Heart left ventricle (tissue), 16 donors: ENCODE measurements around the gene ZACN. TPM values are rescaled to one million over a fixed set of nuclear protein-coding genes. Genes with fewer than 3 reads are reported as not detected.

Source experiments
- ATAC-seq, 4 donors: fragments of 200-7000 bp; cut with Tn5 transposase; one replicate each; pipeline ENCODE4 v1.9.1; 2020 to 2022; ENCODE audit warnings: moderate library complexity in 4 of 4, mild to moderate bottlenecking in 3 of 4, moderate number of reproducible peaks in 1 of 4
- DNase-seq, 5 donors: peaks; one replicate each; pipeline ENCODE4 v3.0.0-alpha.2; 2020
- H3K27ac ChIP-seq, 12 donors: fragments of 200-600 bp; sonication (generic) in 4 of 12; one replicate each; pipeline versions ENCODE4 v1.5.0 to v1.8.0; 2016 to 2022; ENCODE audit warnings: mild to moderate bottlenecking in 2 of 12
- H3K27me3 ChIP-seq, 9 donors: fragments of 200-600 bp; sonication (generic) in 2 of 9; one replicate each; pipeline versions ENCODE4 v1.5.1 to v1.8.0; 2016 to 2022; ENCODE audit warnings: mild to moderate bottlenecking in 3 of 9
- H3K36me3 ChIP-seq, 9 donors: fragments of 200-600 bp; sonication (generic) in 2 of 9; one replicate each; pipeline versions ENCODE4 v1.5.0 to v1.8.0; 2018 to 2022; ENCODE audit warnings: mild to moderate bottlenecking in 2 of 9
- H3K4me1 ChIP-seq, 12 donors: fragments of 200-600 bp; sonication (generic) in 4 of 12; one replicate each; pipeline versions ENCODE4 v1.5.0 to v1.8.0; 2016 to 2022; ENCODE audit warnings: mild to moderate bottlenecking in 3 of 12
- H3K4me3 ChIP-seq, 12 donors: fragments of 200-600 bp; sonication (generic) in 4 of 12; one replicate each; pipeline versions ENCODE4 v1.5.0 to v1.8.0; 2017 to 2022; ENCODE audit warnings: mild to moderate bottlenecking in 9 of 12, moderate library complexity in 4 of 12
- H3K9me3 ChIP-seq, 12 donors: fragments of 200-600 bp; sonication (generic) in 4 of 12; one replicate each; pipeline versions ENCODE4 v1.5.0 to v1.8.0; 2016 to 2022; ENCODE audit warnings: mild to moderate bottlenecking in 1 of 12
- POLR2A ChIP-seq, 2 donors: fragments of 450-650 bp; IDR thresholded peaks; one replicate each; pipeline ENCODE4 v1.6.1; 2017; ENCODE audit warnings: antibody characterized with exemption in 2 of 2, mild to moderate bottlenecking in 2 of 2, moderate library complexity in 2 of 2
- WGBS, 4 donors: extraction: QIAGEN DNeasy Blood & Tissue Kit in 2 of 4; methylation state at CpG; one replicate each; pipeline versions ENCODE4 v1.1.5 to v1.1.7; 2013 to 2018; 5-methylcytosine and 5-hydroxymethylcytosine counted together
- intact Hi-C, 10 donors: fragments of 100-400 bp; cut with DNase I; formaldehyde crosslinking; loops; one replicate each; pipeline versions ENCODE4 v1.11.1 to v1.14.2; 2022
- polyA plus RNA-seq, 2 donors: library from polyadenylated mRNA; stranded (reverse); fragments of 200-250 nt; gene quantifications; one replicate each; pipeline ENCODE4 v1.2.3, GENCODE V29; 2013
- total RNA-seq, 9 donors: library from RNA; depleted of rRNA in 2 of 9; stranded (reverse); fragments of >200 nt in 2 of 9; fragmentation: NEBNext Ultra II Directional in 3 of 9; extraction: Animal tissue kit (Norgen Biotek cat#: 25700) in 3 of 9; gene quantifications; one replicate each; pipeline versions ENCODE4 v1.1.0 to v1.2.4, GENCODE V29; 2016 to 2023
- TF ChIP-seq, protein P1 (sequence below), 12 donors: fragments of 200-600 bp; sonication (generic) in 4 of 12; IDR thresholded peaks; one replicate each; pipeline versions ENCODE4 v1.5.0 to v1.8.0; 2018 to 2022; ENCODE audit warnings: antibody characterized with exemption in 12 of 12, mild to moderate bottlenecking in 5 of 12
- donor health status: ischemic (EF 13 %, LVEDD 7.1; RV severe dilation, severe dysfunction).
- donor health status: healthy with polysubstance abuse.
- donor health status: DM: no; HTN: yes; CAD: no.
- donor health status: DM: no; HTN: no; CAD: no.
- donor health status: ischemic (EF 25% LVEDD 6.9; RV normal size, moderate dysfunction).
- donor health status: ischemic (EF 25% LVEDD 5.7; RV mildly dilated, moderate dysfunction).
- donor health status: healthy.
- donor health status: DM: yes; HTN: yes; CAD: no.
- donor health status: ischemic (EF 35%, LVEDD 5.7; RV mildly dilated, moderate dysfunction).
- donor health status: nonischemic (EF 11% LVEDD 7.7; RV severe dilation, severe dysfunction).
- donor health status: DM: yes; HTN: yes; CAD: no.
- donor health status: PGD.
- donor health status: ischemic (EF 29% LVEDD 5.4; RV normal size, mild dysfunction).
- donor health status: nonischemic (EF 23%, LVEDD 6.1; RV moderate dilation, normal function).

The ZACN gene
- total and polyA plus RNA-seq, 11 donors: 0.13 to 1.5 (median 0.51) TPM; not detected in 8

DNA sequence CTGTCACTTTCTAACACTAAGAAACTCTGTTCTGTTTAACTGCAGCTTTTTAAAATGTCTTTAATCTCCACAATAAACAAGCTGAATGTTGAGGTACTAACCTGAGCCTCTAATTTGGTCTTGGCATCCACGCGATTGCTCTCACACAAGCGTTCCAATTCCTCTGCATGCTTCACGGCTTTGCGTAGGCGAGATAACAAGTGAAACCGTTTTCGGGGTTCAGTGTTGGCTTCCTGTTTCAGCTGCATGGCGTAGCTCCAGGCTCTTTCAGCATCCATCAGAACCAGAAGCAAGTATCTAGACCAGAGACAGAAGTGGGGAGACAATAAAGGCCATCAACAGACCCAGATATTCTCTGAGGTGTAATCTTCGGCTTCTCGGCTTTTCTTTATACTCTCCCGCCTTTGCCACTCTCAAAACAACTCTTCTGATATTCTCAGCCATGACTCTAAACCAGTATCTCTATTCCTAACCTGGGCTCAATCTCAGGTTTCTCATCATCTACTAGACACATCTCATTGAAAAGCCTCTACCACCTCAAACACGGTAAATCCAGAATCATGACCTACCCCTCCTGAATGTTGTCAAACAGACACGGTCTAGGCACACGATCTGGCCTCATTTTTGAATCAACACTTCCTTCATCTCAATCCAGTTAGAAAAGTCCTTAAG, 15.0 kb upstream of the ZACN start:
- H3K4me1 ChIP-seq: no peaks in the 10 kb centered on the region
- TF ChIP-seq, protein P1, sequence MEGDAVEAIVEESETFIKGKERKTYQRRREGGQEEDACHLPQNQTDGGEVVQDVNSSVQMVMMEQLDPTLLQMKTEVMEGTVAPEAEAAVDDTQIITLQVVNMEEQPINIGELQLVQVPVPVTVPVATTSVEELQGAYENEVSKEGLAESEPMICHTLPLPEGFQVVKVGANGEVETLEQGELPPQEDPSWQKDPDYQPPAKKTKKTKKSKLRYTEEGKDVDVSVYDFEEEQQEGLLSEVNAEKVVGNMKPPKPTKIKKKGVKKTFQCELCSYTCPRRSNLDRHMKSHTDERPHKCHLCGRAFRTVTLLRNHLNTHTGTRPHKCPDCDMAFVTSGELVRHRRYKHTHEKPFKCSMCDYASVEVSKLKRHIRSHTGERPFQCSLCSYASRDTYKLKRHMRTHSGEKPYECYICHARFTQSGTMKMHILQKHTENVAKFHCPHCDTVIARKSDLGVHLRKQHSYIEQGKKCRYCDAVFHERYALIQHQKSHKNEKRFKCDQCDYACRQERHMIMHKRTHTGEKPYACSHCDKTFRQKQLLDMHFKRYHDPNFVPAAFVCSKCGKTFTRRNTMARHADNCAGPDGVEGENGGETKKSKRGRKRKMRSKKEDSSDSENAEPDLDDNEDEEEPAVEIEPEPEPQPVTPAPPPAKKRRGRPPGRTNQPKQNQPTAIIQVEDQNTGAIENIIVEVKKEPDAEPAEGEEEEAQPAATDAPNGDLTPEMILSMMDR (IDR thresholded peaks at IDR 0.05): no peak
- no peak for TF ChIP-seq POLR2A (IDR thresholded peaks at IDR 0.05)
- intact Hi-C loops: no loop called here
- H3K36me3 ChIP-seq: peaks cover 4 to 98% (median 95%) of the 10 kb centered on the region in 9 donors
- 87 to 94% (median 89%) methylated on average over 15 of the region's 15 CpGs for WGBS, 4 donors
- no peaks in the 10 kb centered on the region for H3K9me3 ChIP-seq
- H3K4me3 ChIP-seq: no peak overlapping the region
- no peaks in the 10 kb centered on the region for H3K27me3 ChIP-seq
- DNase-seq (no peak), ATAC-seq (no peak)
- peak overlapping the region in 1 of 12 donors; percentile 40 for H3K27ac ChIP-seq

DNA sequence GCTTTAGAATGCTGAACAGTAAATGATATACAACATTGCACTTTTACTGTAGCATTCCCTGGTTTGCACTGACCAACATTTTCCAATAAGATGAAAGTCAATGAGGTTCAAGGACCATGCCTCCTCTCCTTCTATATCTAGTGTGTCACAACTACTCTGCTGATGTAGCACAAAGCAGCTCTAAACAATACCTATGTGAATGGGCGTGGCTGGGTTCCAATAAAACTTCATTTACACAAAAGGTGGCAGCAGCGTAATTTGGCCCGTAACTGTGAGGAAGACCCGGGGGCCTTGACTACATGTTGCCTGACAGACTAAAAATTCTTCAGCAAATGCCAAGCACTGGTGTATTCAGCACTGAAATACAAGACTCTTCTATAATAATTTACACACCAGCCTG, 13.2 kb upstream of the ZACN start:
- 84 to 98% (median 95%) methylated on average over 4 of the region's 4 CpGs for WGBS, 4 donors
- TF ChIP-seq, protein P1 (IDR thresholded peaks at IDR 0.05): no peak
- no peak for TF ChIP-seq POLR2A (IDR thresholded peaks at IDR 0.05)
- ATAC-seq: no peak
- Histone ChIP-seq H3K36me3 (peaks cover 4 to 91% (median 85%) of the 10 kb centered on the region in 9 donors), H3K27me3 (no peaks in the 10 kb centered on the region), H3K4me1 (peaks cover 0 to 13% (median 5%) of the 10 kb centered on the region in 12 donors), H3K27ac (no peak overlapping the region), H3K9me3 (no peaks in the 10 kb centered on the region), H3K4me3 (no peak overlapping the region)
- intact Hi-C loops: no loop called here
- DNase-seq: no peak

DNA sequence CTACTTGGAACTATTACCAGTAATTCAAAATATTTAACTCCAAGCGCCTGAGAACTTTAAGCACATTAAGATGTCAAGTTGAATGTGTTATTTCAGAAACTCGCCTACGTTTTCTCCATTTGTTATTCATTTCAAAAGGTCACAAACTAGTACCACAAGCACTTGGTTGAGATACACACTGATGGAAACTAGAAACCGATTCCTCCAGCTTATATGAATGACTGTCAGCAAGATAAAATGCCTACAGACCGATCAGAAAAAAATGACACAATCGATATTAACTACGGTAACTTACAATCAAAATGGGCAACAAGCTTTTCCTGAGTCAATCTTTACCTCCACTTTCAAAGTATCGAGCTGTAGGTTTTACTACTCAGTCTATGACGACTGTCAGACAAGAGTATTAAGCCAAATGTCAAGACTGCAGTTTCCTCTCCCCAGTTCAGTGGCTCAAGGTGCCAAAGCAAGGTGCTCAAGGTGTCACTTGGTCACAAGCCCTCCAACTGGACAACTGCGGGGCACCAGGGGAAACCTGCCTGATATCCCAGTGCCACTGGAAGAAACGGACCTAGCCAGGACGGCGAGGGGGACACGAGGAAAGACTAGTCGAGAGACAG, 7.3 kb upstream of the ZACN start:
- intact Hi-C loops: loop anchor here in 1 of 10 donors (10.0 kb wide), 1 partner anchor 127 kb away; the partner anchor contains the start of gene FBF1
- H3K4me1 ChIP-seq: peaks cover 3 to 53% (median 37%) of the 10 kb centered on the region in 12 donors
- 13 to 15% (median 13%) methylated on average over 15 of the region's 15 CpGs for WGBS, 4 donors
- DNase-seq (no peak), ATAC-seq (peak in 1 of 4 donors; percentile 4)
- H3K27me3 ChIP-seq: peaks cover 20 to 33% (median 33%) of the 10 kb centered on the region in 9 donors
- peak overlapping the region; percentile 56 to 93 (median 80) for H3K4me3 ChIP-seq
- no peaks in the 10 kb centered on the region for H3K9me3 ChIP-seq
- H3K27ac ChIP-seq: peak overlapping the region in 10 of 12 donors; percentile 37 to 83 (median 69)
- TF ChIP-seq, protein P1 (IDR thresholded peaks at IDR 0.05): no peak
- no peak for TF ChIP-seq POLR2A (IDR thresholded peaks at IDR 0.05)
- peaks cover 0 to 35% (median 30%) of the 10 kb centered on the region in 9 donors for H3K36me3 ChIP-seq
